ENCODE data around the gene SPON1.
"Not testable (repeated sequence)": the region's sequence is repeated elsewhere in the genome, so short reads cannot be mapped to it uniquely, and the experiment has no call there.

SPON1 gene

DNA sequence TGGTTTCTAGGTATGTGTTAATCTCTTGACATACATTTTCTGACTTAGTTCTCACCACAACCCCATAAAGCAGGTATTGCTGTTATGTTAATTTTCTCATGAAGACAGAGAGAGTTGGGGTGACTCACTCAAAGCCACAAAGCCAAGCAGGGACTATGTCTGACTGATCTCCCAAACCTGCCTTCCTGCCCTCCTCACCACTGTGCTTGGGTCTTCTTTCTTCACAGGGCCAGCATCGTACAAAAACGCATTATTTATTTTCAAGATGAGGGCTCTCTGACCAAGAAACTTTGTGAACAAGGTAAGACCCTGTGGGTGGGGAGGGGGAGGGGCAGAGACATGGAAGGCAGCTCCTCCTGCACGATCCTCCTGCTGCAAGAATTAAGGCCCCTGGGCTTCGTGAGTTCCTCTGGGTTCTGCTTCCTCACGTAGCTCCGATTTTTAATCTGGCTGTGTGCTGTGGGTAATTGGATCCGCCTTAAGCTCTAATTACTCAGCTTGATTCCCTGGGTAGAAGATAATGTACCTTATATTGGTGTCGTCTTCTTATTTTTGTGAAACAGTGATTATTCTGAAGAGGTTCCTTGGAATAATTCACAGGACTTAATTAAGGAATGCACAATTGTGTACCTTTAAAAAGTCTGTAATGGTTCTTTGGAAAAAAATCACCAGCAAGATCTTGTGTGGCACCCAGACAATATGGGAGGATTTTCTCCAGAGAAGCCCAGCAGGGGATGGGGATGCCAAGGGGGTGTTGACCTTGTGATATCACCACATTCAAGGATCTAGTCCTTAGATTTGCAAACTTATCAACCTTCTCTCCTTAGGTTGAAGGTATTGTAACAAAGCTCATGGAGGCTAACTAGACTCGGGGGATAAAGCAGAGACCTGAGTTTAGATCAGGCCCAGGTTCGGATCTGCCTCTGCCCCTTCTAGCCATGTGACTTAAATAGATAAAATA is 112.9 kb downstream of the SPON1 start:
- H3K4me1 ChIP-seq (ENCODE audit: control insufficient read depth, insufficient read depth, low read length), result peaks cover 12% of the 10 kb centered on the region
- H3K9me3 ChIP-seq (ENCODE audit: control insufficient read depth, insufficient read depth, low read length), result no peaks in the 10 kb centered on the region
- no peak overlapping the region for H3K4me3 ChIP-seq (ENCODE audit: low read depth, low read length)
- no peaks in the 10 kb centered on the region for H3K36me3 ChIP-seq (ENCODE audit: control insufficient read depth, insufficient read depth, low read length)
- no peak overlapping the region for H3K9ac ChIP-seq (ENCODE audit: low read depth, low read length)
- no peaks in the 10 kb centered on the region for H3K27me3 ChIP-seq (ENCODE audit: control insufficient read depth, insufficient read depth, low read length)

DNA sequence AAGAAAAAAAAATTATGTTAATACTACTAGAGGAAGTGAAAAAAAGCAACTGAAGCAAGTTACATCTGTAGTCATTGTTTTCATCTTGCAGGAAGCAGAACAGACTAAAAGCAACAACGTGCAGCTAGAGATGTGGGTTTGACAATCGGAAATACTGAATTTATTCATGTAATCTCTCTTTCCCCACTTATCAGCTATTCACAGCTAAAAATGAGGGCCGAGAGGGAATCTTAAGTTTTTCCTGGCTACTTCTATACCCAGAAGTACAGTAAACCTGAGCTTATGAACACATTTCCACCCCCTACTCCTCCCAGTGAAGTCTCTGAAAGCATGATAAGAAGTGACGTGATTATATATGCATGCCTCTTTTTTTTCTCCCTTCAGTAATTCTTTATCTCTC is 116.5 kb downstream of the SPON1 start:
- Histone ChIP-seq H3K9me3 (ENCODE audit: control insufficient read depth, insufficient read depth, low read length) (no peaks in the 10 kb centered on the region), H3K4me3 (ENCODE audit: low read depth, low read length) (no peak overlapping the region), H3K27me3 (ENCODE audit: control insufficient read depth, insufficient read depth, low read length) (no peaks in the 10 kb centered on the region), H3K4me1 (ENCODE audit: control insufficient read depth, insufficient read depth, low read length) (peaks cover 10% of the 10 kb centered on the region), H3K36me3 (ENCODE audit: control insufficient read depth, insufficient read depth, low read length) (no peaks in the 10 kb centered on the region), H3K9ac (ENCODE audit: low read depth, low read length) (no peak overlapping the region)

DNA sequence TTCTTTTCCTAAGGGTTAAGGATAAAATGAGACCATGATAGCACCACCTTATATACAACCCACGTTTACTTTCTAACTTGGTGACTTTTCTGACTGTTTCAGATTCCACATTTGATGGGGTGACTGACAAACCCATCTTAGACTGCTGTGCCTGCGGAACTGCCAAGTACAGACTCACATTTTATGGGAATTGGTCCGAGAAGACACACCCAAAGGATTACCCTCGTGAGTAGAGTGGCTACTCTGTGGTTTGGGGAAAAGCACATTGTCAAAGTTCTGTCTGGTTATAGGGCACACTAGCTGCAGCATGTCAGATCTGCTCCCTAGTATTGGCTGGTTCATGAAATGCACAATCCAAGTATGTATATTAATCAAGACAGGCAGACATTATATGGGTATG is 117.3 kb downstream of the SPON1 start:
- Histone ChIP-seq H3K4me1 (ENCODE audit: control insufficient read depth, insufficient read depth, low read length) (peaks cover 6% of the 10 kb centered on the region), H3K9me3 (ENCODE audit: control insufficient read depth, insufficient read depth, low read length) (no peaks in the 10 kb centered on the region), H3K36me3 (ENCODE audit: control insufficient read depth, insufficient read depth, low read length) (no peaks in the 10 kb centered on the region), H3K4me3 (ENCODE audit: low read depth, low read length) (no peak overlapping the region), H3K9ac (ENCODE audit: low read depth, low read length) (no peak overlapping the region), H3K27me3 (ENCODE audit: control insufficient read depth, insufficient read depth, low read length) (no peaks in the 10 kb centered on the region)

DNA sequence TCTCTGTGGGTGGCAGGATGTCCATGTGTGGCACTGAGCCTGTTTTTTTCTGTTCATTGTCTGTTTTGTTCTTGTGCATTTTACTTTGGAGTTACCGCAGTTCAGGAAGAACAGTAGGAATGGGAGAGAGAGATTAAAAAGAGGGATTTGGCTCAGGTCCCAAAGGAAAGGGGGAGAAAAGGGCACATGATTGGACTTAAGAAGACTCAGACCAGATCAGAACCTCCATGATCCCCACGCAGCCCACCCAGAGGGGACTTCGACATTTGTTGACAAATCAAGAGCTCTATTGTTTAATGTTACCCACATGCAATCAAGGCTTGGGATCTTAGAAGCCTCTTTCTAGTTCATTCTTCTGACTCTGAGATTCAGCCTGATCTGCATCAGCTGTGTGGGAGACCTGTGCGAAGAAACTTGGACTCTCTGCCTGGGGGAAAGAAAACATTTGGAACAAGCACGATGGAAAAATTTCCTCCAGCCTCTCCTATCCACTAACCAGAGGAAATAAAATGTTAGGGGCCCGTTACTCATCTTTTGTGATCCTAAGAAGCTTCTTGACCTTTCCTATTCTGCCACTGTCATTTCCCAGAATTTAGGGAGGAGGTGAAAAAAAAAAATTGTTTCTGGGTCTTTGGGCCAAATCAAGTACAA is 119.2 kb downstream of the SPON1 start:
- Histone ChIP-seq H3K9me3 (ENCODE audit: control insufficient read depth, insufficient read depth, low read length) (no peaks in the 10 kb centered on the region), H3K9ac (ENCODE audit: low read depth, low read length) (no peak overlapping the region), H3K36me3 (ENCODE audit: control insufficient read depth, insufficient read depth, low read length) (no peaks in the 10 kb centered on the region), H3K4me1 (ENCODE audit: control insufficient read depth, insufficient read depth, low read length) (no peaks in the 10 kb centered on the region), H3K27me3 (ENCODE audit: control insufficient read depth, insufficient read depth, low read length) (no peaks in the 10 kb centered on the region), H3K4me3 (ENCODE audit: low read depth, low read length) (no peak overlapping the region)

DNA sequence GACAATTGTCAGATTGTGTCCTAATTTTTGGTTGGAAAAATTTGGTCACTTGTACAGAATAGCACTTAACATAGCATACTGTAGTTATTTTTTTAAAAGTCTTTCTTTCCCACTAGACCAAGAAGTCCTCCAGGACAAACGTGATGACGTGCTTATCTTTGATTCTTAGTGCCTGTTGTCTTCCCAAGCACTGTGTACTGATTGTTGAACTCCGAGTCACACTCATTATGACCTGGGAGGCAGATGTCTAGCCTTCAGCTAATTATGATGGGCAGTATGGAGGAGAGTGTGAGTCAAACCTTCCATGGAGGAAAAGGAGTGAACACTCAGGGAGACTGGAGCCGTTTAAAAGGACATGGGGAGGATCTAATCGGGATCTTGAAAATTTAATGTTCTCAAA is 119.8 kb downstream of the SPON1 start:
- Histone ChIP-seq H3K36me3 (ENCODE audit: control insufficient read depth, insufficient read depth, low read length) (no peaks in the 10 kb centered on the region), H3K9me3 (ENCODE audit: control insufficient read depth, insufficient read depth, low read length) (no peaks in the 10 kb centered on the region), H3K27me3 (ENCODE audit: control insufficient read depth, insufficient read depth, low read length) (no peaks in the 10 kb centered on the region), H3K9ac (ENCODE audit: low read depth, low read length) (no peak overlapping the region), H3K4me1 (ENCODE audit: control insufficient read depth, insufficient read depth, low read length) (no peaks in the 10 kb centered on the region), H3K4me3 (ENCODE audit: low read depth, low read length) (no peak overlapping the region)

DNA sequence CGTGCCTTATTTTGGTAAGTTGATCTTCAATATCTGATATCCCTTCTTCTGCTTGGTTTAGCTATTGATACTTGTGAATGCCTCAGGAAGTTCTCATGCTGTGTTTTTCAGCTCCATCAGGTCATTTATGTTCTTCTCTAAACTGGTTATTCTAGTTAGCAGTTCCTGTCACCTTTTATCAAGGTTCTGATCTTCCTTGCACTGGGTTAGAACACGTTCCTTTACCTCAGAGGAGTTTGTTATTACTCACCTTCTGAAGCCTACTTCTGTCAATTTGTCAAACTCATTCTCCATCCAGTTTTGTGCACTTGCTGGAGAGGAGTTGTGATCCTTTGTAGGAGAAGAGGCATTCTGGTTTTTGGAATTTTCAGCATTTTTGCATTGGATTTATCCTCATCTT is 126.3 kb downstream of the SPON1 start:
- not testable (repeated sequence) for H3K4me1 ChIP-seq (ENCODE audit: control insufficient read depth, insufficient read depth, low read length); H3K9me3 ChIP-seq (ENCODE audit: control insufficient read depth, insufficient read depth, low read length); H3K27me3 ChIP-seq (ENCODE audit: control insufficient read depth, insufficient read depth, low read length); H3K4me3 ChIP-seq (ENCODE audit: low read depth, low read length); H3K36me3 ChIP-seq (ENCODE audit: control insufficient read depth, insufficient read depth, low read length); H3K9ac ChIP-seq (ENCODE audit: low read depth, low read length)

DNA sequence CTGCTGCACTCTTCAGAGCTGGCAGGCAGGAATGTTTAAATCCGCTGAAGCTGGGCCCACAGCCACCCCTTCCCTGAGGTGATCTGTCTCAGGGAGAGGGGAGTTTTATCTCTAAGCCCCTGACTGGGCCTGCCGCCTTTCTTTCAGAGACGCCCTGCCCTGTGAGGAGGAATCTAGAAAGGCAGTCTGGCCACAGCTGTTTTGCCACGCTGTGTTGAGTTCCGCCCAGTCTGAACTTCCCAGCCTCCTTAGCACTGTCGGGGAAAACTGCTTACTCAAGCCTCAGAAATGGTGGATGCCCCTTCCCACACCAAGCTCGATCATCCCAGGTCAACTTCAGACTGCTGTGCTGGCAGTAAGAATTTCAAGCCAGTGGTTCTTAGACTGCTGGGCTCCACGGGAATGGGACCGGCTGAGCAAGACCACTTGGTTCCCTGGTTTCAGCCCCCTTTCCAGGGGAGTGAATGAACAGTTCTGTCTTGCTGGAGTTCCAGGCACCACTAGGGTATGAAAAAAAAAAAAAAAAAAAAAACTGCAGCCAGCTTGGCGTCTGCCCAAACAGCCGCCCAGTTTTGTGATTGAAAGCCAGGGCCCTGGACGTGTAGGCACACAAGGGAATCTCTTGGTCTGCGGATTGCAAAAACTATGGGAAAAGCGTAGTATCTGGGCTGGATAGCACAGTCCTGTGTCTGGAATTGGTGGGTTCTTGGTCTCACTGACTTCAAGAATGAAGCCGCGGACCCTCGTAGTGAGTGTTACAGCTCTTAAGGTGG is 127.4 kb downstream of the SPON1 start:
- Histone ChIP-seq H3K9me3 (ENCODE audit: control insufficient read depth, insufficient read depth, low read length) (no peaks in the 10 kb centered on the region), H3K27me3 (ENCODE audit: control insufficient read depth, insufficient read depth, low read length) (no peaks in the 10 kb centered on the region)

DNA sequence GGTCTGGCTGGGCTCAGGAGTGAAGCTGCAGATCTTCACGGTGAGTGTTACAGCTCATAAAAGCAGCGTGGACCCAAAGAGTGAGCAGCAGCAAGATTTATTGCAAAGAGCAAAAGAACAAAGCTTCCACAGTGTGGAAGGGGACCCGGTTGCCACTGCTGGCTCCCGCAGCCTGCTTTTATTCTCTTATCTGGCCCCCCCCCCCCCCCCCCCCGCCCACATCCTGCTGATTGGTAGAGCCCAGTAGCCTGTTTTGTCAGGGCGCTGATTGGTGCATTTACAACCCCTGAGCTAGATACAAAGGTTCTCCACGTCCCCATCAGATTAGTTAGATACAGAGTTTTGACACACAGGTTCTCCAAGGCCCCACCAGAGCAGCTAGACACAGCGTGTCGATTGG is 128.1 kb downstream of the SPON1 start:
- not testable (repeated sequence) for H3K4me3 ChIP-seq (ENCODE audit: low read depth, low read length)

More for the DNA sequence above, 127.4 kb downstream of the SPON1 start:
- Histone ChIP-seq H3K9ac (ENCODE audit: low read depth, low read length) (no peak overlapping the region), H3K36me3 (ENCODE audit: control insufficient read depth, insufficient read depth, low read length) (no peaks in the 10 kb centered on the region), H3K4me3 (ENCODE audit: low read depth, low read length) (no peak overlapping the region), H3K4me1 (ENCODE audit: control insufficient read depth, insufficient read depth, low read length) (no peaks in the 10 kb centered on the region)

DNA sequence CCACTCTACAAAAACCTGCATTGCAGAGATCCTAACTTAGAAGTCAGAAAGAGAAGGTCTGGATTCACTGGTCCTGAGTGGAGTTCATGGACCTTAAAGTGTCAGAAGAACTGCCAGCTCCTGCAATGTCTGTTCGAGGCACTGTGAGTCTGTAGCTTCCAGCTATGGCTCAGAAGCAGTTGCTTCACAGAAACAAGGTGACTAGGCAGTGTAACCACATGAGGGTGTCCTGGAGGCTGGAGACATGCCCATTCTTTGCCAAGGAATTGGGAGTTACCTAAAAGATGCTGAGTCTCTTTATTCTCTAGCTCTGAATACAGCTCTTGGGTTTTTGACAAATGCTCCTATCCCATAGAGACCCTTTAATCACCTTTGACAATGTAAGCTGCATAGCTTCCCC is 130.5 kb downstream of the SPON1 start:
- no peaks in the 10 kb centered on the region for H3K4me1 ChIP-seq (ENCODE audit: control insufficient read depth, insufficient read depth, low read length)
- no peaks in the 10 kb centered on the region for H3K27me3 ChIP-seq (ENCODE audit: control insufficient read depth, insufficient read depth, low read length)
- no peaks in the 10 kb centered on the region for H3K36me3 ChIP-seq (ENCODE audit: control insufficient read depth, insufficient read depth, low read length)
- no peak overlapping the region for H3K9ac ChIP-seq (ENCODE audit: low read depth, low read length)
- no peaks in the 10 kb centered on the region for H3K9me3 ChIP-seq (ENCODE audit: control insufficient read depth, insufficient read depth, low read length)
- no peak overlapping the region for H3K4me3 ChIP-seq (ENCODE audit: low read depth, low read length)

More for the DNA sequence above, 128.1 kb downstream of the SPON1 start:
- H3K27me3 ChIP-seq (ENCODE audit: control insufficient read depth, insufficient read depth, low read length); H3K36me3 ChIP-seq (ENCODE audit: control insufficient read depth, insufficient read depth, low read length); H3K9ac ChIP-seq (ENCODE audit: low read depth, low read length); H3K9me3 ChIP-seq (ENCODE audit: control insufficient read depth, insufficient read depth, low read length); H3K4me1 ChIP-seq (ENCODE audit: control insufficient read depth, insufficient read depth, low read length): not testable (repeated sequence)

DNA sequence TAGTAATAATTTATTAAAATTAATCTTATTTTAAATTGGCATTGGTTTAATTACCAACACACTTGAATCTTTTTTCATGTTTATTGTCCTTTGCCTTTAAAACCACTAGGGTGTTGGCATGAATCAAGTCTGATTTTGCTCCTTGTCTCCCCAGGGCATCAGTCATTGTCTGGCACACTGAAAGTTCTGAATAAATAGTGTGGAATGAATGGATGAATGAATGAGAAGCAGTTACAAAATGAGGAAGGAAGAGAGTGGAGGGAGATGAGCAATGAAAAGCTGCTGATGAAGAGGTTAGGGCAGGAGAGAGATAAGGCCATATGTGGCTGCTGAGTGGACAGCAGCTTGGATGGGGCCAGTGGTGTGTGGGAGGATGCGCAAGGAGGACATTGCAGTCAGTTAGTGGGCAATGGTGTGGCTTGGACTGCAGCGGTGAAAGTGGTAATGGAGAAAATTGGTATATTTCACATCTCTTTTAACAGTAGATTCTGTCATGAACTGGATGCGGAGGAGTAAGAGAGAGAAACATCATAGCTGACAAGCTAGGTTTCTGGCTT is 132.0 kb downstream of the SPON1 start:
- Histone ChIP-seq H3K4me1 (ENCODE audit: control insufficient read depth, insufficient read depth, low read length) (no peaks in the 10 kb centered on the region), H3K4me3 (ENCODE audit: low read depth, low read length) (no peak overlapping the region), H3K36me3 (ENCODE audit: control insufficient read depth, insufficient read depth, low read length) (no peaks in the 10 kb centered on the region), H3K27me3 (ENCODE audit: control insufficient read depth, insufficient read depth, low read length) (no peaks in the 10 kb centered on the region), H3K9ac (ENCODE audit: low read depth, low read length) (no peak overlapping the region), H3K9me3 (ENCODE audit: control insufficient read depth, insufficient read depth, low read length) (no peaks in the 10 kb centered on the region)

DNA sequence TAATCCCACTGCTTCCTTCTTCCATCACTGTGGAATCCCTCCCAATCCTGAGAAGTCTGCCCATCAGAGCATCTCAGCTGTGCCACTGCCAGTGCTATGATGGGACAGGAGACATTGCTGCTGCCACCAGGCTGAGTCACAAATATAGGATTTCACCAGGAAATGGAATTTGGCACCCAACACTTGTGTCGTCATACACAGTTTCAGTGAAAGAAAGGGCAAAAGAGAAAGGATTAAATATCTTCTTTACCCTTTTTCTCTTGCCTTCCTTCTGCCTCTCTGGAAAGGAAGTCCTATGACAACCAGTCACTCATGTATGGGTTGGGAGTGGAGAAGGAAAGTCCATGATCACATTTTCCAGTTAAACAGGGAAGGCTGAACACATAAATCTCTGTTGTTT is 133.4 kb downstream of the SPON1 start:
- no peaks in the 10 kb centered on the region for H3K27me3 ChIP-seq (ENCODE audit: control insufficient read depth, insufficient read depth, low read length)
- no peaks in the 10 kb centered on the region for H3K9me3 ChIP-seq (ENCODE audit: control insufficient read depth, insufficient read depth, low read length)
- no peaks in the 10 kb centered on the region for H3K36me3 ChIP-seq (ENCODE audit: control insufficient read depth, insufficient read depth, low read length)
- H3K9ac ChIP-seq (ENCODE audit: low read depth, low read length), result no peak overlapping the region
- no peak overlapping the region for H3K4me3 ChIP-seq (ENCODE audit: low read depth, low read length)
- H3K4me1 ChIP-seq (ENCODE audit: control insufficient read depth, insufficient read depth, low read length), result no peaks in the 10 kb centered on the region
